B cell (primary cell): ENCODE data around the gene AARS1. TPM values are rescaled to one million over a fixed set of nuclear protein-coding genes. Genes with fewer than 3 reads are reported as not detected.
"Not testable (repeated sequence)": the region's sequence is repeated elsewhere in the genome, so short reads cannot be mapped to it uniquely, and the experiment has no call there.

Experiments used
- ATAC-seq: fragments of 200-7000 bp; cut with Tn5 transposase; one replicate; pipeline ENCODE4 v1.10.0; 2021; ENCODE audit warnings: low read depth, mild to moderate bottlenecking, moderate number of reproducible peaks, moderate library complexity
- CTCF ChIA-PET: fragments of 350-600 bp; sonication (Branson Sonifier 250); formaldehyde crosslinking; loops from one replicate; lab custom pipeline; 2021; ENCODE audit warnings: antibody characterized with exemption, inconsistent platforms; lab: Charles Lee
- POLR2A ChIA-PET: fragments of 350-600 bp; sonication (Branson Sonifier 250); formaldehyde crosslinking; loops from one replicate; lab custom pipeline; 2021; ENCODE audit warnings: antibody characterized with exemption; lab: Charles Lee
- DNase-seq: peaks from one replicate; pipeline ENCODE4 v3.0.0; 2013
- H2AFZ ChIP-seq: 2 replicates; pipeline ENCODE4 v1.6.1; 2012; ENCODE audit warnings: mild to moderate bottlenecking, low read depth, low read length; ENCODE audit not compliant: insufficient read depth, poor library complexity, severe bottlenecking
- H3K27ac ChIP-seq, 2 donors: 1 replicate in 1 of 2; 2 replicates in 1 of 2; pipeline ENCODE4 v1.5.1; 2012 to 2013; ENCODE audit warnings: low read length in 2 of 2, mild to moderate bottlenecking in 2 of 2, moderate library complexity in 1 of 2
- H3K27me3 ChIP-seq, 4 experiments: fragments of 200-600 bp in 1 of 4; sonication (generic) in 1 of 4; replicated peaks in 1 of 4; 1 replicate in 2 of 4; 2 replicates in 2 of 4; pipeline versions ENCODE4 v1.6.1 to v1.7.0; 2013 to 2016; ENCODE audit warnings: low read length in 3 of 4, mild to moderate bottlenecking in 2 of 4, mixed read lengths in 1 of 4, moderate library complexity in 1 of 4; ENCODE audit not compliant: insufficient read depth in 4 of 4, control insufficient read depth in 3 of 4; ENCODE audit errors: control extremely low read depth in 1 of 4
- H3K36me3 ChIP-seq, 2 experiments: replicated peaks in 1 of 2; 1 replicate in 1 of 2; 2 replicates in 1 of 2; pipeline versions ENCODE4 v1.6.1 to v1.7.1; 2013; ENCODE audit warnings: low read length in 1 of 2; ENCODE audit not compliant: insufficient read depth in 2 of 2, control insufficient read depth in 1 of 2; ENCODE audit errors: control extremely low read depth in 1 of 2, extremely low read depth in 1 of 2
- H3K4me1 ChIP-seq, 2 donors: fragments of 200-600 bp in 1 of 2; sonication (generic) in 1 of 2; 1 replicate in 1 of 2; 2 replicates in 1 of 2; pipeline versions ENCODE4 v1.5.1 to v1.6.1; 2013 to 2017; ENCODE audit warnings: low read length in 2 of 2; ENCODE audit not compliant: control insufficient read depth in 2 of 2, insufficient read depth in 2 of 2
- H3K4me2 ChIP-seq: replicated peaks from 2 replicates; pipeline ENCODE3; 2012; ENCODE audit warnings: mild to moderate bottlenecking, low read depth, low read length; ENCODE audit not compliant: poor library complexity, severe bottlenecking
- H3K4me3 ChIP-seq, 5 experiments: fragments of 200-600 bp in 1 of 5; sonication (generic) in 1 of 5; 1 replicate in 3 of 5; 2 replicates in 2 of 5; pipeline versions ENCODE4 v1.5.1 to v1.7.0; 2011 to 2016; ENCODE audit warnings: low read length in 4 of 5, mild to moderate bottlenecking in 4 of 5, low read depth in 2 of 5, control low read depth in 1 of 5, moderate library complexity in 1 of 5; ENCODE audit not compliant: insufficient read depth in 1 of 5; ENCODE audit errors: control extremely low read depth in 1 of 5, extremely low read depth in 1 of 5
- H3K79me2 ChIP-seq: fragments of 200-600 bp; sonication (generic); one replicate; pipeline ENCODE4 v1.6.0; 2016; ENCODE audit warnings: low read length; ENCODE audit not compliant: control insufficient read depth, insufficient read depth
- H3K9ac ChIP-seq: fragments of 200-600 bp; sonication (generic); 2 replicates; pipeline ENCODE4 v1.6.1; 2017; ENCODE audit warnings: mild to moderate bottlenecking, low read length, moderate library complexity
- H3K9me3 ChIP-seq, 3 donors: one replicate each; pipeline versions ENCODE4 v1.6.1 to v1.7.1; 2013; ENCODE audit warnings: low read length in 2 of 3; ENCODE audit not compliant: control insufficient read depth in 2 of 3, insufficient read depth in 1 of 3; ENCODE audit errors: control extremely low read depth in 1 of 3
- H4K20me1 ChIP-seq: 2 replicates; pipeline ENCODE4 v1.6.0; 2012; ENCODE audit warnings: mild to moderate bottlenecking, low read length; ENCODE audit not compliant: insufficient read depth, control insufficient read depth, poor library complexity, severe bottlenecking
- H3K27ac Mint-ChIP-seq: one replicate; pipeline ENCODE4 v1.8.0; 2021; ENCODE audit warnings: mixed read lengths
- H3K27me3 Mint-ChIP-seq: one replicate; pipeline ENCODE4 v1.8.0; 2021; ENCODE audit warnings: mixed read lengths
- H3K4me1 Mint-ChIP-seq: one replicate; pipeline ENCODE4 v1.8.0; 2021; ENCODE audit warnings: mixed read lengths
- H3K4me3 Mint-ChIP-seq: one replicate; pipeline ENCODE4 v1.8.0; 2021; ENCODE audit warnings: mixed read lengths
- H3K9me3 Mint-ChIP-seq: one replicate; pipeline ENCODE4 v1.8.0; 2022; ENCODE audit warnings: mixed read lengths; ENCODE audit not compliant: insufficient read depth
- WGBS: methylation state at CpG from one replicate; pipeline ENCODE4 v1.1.5; 2013; ENCODE audit warnings: missing lambda C conversion rate; ENCODE audit not compliant: insufficient coverage; 5-methylcytosine and 5-hydroxymethylcytosine counted together
- intact Hi-C: fragments of 100-400 bp; cut with micrococcal nuclease; formaldehyde crosslinking; loops from one replicate; pipeline ENCODE4 v1.10.0; 2022
- polyA plus RNA-seq: library from polyadenylated mRNA; depleted of rRNA; stranded (reverse); fragments of >200 nt; gene quantifications from 2 replicates; pipeline ENCODE4 v1.2.3, GENCODE V29; 2012
- total RNA-seq, 2 donors: library from RNA; stranded (reverse); fragments of 120-200 nt in 1 of 2; gene quantifications; 1 replicate in 1 of 2; 2 replicates in 1 of 2; pipeline versions ENCODE4 v1.2.3 to v1.2.4, GENCODE V29; 2013 to 2022

The AARS1 gene
- total and polyA plus RNA-seq, 2 donors (not counting 1 experiment from before 2014, with no cell fraction given): 27.7 to 57.8 TPM

- H4K20me1 ChIP-seq, H3K79me2 ChIP-seq, POLR2A ChIA-PET, H2AFZ ChIP-seq, H3K4me1 ChIP-seq, intact Hi-C loops, H3K4me3 Mint-ChIP-seq, H3K4me2 ChIP-seq, DNase-seq, H3K9ac ChIP-seq, H3K9me3 ChIP-seq, H3K4me3 ChIP-seq, H3K9me3 Mint-ChIP-seq, H3K27ac ChIP-seq, ATAC-seq, H3K4me1 Mint-ChIP-seq, H3K27ac Mint-ChIP-seq, CTCF ChIA-PET, H3K27me3 Mint-ChIP-seq, H3K36me3 ChIP-seq, H3K27me3 ChIP-seq: not testable (repeated sequence)
- no CpG with 5 or more reads among the region's 3 CpGs for WGBS
These were observed 65.3 kb downstream of the AARS1 start for GRCh38 chr16:70223971-70224513.

GRCh38 chr16:70223216-70223615 is 66.1 kb downstream of the AARS1 start:
- H2AFZ ChIP-seq, H3K4me3 Mint-ChIP-seq, H3K4me1 ChIP-seq, H3K27ac ChIP-seq, H3K4me2 ChIP-seq, H3K27me3 Mint-ChIP-seq, H3K4me3 ChIP-seq, H3K27ac Mint-ChIP-seq, H3K36me3 ChIP-seq, intact Hi-C loops, H3K9me3 ChIP-seq, H3K4me1 Mint-ChIP-seq, POLR2A ChIA-PET, DNase-seq, H3K27me3 ChIP-seq, ATAC-seq, H4K20me1 ChIP-seq, CTCF ChIA-PET, H3K9me3 Mint-ChIP-seq, H3K79me2 ChIP-seq, H3K9ac ChIP-seq: not testable (repeated sequence)
- WGBS: no CpG with 5 or more reads among the region's 2 CpGs

GRCh38 chr16:70222574-70222973 is 66.7 kb downstream of the AARS1 start:
- H3K9me3 Mint-ChIP-seq, H3K4me3 ChIP-seq, H4K20me1 ChIP-seq, H3K9me3 ChIP-seq, H3K4me1 Mint-ChIP-seq, POLR2A ChIA-PET, intact Hi-C loops, H3K27me3 ChIP-seq, H2AFZ ChIP-seq, ATAC-seq, H3K4me3 Mint-ChIP-seq, H3K27me3 Mint-ChIP-seq, H3K27ac Mint-ChIP-seq, H3K79me2 ChIP-seq, H3K36me3 ChIP-seq, H3K9ac ChIP-seq, H3K4me2 ChIP-seq, H3K4me1 ChIP-seq, CTCF ChIA-PET, H3K27ac ChIP-seq, DNase-seq: not testable (repeated sequence)
- WGBS: no CpG with 5 or more reads among the region's 2 CpGs

GRCh38 chr16:70218586-70218985 is 70.7 kb downstream of the AARS1 start:
- H4K20me1 ChIP-seq, H3K4me3 ChIP-seq, CTCF ChIA-PET, H3K79me2 ChIP-seq, DNase-seq, H3K9ac ChIP-seq, H3K4me2 ChIP-seq, H3K4me1 Mint-ChIP-seq, H3K4me3 Mint-ChIP-seq, H3K9me3 Mint-ChIP-seq, POLR2A ChIA-PET, H3K27ac Mint-ChIP-seq, H3K4me1 ChIP-seq, intact Hi-C loops, H3K27me3 Mint-ChIP-seq, H3K9me3 ChIP-seq, H3K36me3 ChIP-seq, ATAC-seq, H3K27ac ChIP-seq, H3K27me3 ChIP-seq, H2AFZ ChIP-seq: not testable (repeated sequence)
- no CpG with 5 or more reads among the region's 2 CpGs for WGBS
